Smooth muscle cell of bladder (primary cell): ENCODE measurements around the gene EDA2R. TPM values are rescaled to one million over a fixed set of nuclear protein-coding genes. Genes with fewer than 3 reads are reported as not detected.

Experiments used
- total RNA-seq: library from RNA; depleted of rRNA; stranded (reverse); fragments of >200 nt; gene quantifications from 2 replicates; pipeline ENCODE4 v1.2.3, GENCODE V29; 2014

EDA2R gene
- 11.7 and 13.6 TPM in 2 replicates for total RNA-seq

GRCh38 chrX:66638591-66639500 is at the start of gene EDA2R:
Gene EDA2R, minus strand, starts transcription at chrX:66639078. Its CDS starts 23,058 bp downstream, at chrX:66616020.

